Measurements from ENCODE around the gene HBD.
"Not testable (repeated sequence)": the region's sequence is repeated elsewhere in the genome, so short reads cannot be mapped to it uniquely, and the experiment has no call there.

Gene HBD

DNA sequence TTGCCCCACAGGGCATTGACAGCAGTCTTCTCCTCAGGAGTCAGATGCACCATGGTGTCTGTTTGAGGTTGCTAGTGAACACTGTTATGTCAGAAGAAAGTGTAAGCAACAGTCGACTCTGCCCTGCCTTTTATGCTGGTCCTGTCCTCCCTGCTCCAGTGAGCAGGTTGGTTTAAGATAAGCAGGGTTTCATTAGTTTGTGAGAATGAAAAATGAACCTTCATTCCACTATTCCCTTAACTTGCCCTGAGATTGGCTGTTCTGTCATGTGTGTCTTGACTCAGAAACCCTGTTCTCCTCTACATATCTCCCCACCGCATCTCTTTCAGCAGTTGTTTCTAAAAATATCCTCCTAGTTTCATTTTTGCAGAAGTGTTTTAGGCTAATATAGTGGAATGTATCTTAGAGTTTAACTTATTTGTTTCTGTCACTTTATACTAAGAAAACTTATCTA is at the start of gene HBD:
Gene HBD (minus strand): TSS at position 103 of the 454 bp plus-strand sequence. CDS start 50 bp downstream, at position 53.
- no peak for DNase-seq

DNA sequence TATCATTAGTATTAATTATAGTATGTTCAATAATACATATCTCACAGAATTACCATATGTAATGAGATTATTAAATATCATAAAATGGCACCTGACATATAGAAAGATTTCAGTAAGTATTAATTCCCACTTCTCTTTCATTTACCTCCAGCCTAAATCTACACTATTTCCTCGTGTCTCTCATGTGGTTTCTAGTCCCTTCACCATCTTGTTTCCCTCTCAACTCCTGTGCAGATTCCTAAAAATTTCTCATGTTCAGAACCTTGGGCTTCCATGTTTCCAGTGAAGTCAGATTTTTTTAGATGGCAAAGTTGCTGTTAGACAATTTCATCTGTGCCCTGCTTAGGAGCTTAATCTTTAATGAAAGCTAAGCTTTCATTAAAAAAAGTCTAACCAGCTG is 49.6 kb upstream of the HBD start:
- no peak for DNase-seq

DNA sequence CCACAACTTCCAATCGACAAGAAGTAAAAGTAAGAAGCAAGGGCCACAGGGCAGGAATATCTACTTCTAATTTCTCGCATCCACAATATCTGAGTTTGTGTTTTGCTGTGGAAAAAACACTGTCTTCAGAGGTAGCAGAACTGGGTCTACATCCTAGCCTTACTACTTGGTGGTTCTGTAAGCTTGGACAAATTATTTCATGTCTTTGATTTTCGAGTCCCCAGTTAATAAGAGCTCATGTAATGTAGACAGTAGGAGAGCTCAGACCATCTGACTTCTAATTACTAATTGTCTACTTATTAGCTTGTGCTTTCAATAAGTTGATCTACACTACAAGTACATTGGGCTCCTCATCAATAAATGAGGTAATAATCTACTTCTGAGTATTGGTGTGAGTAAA is 48.8 kb upstream of the HBD start:
- DNase-seq: no peak

DNA sequence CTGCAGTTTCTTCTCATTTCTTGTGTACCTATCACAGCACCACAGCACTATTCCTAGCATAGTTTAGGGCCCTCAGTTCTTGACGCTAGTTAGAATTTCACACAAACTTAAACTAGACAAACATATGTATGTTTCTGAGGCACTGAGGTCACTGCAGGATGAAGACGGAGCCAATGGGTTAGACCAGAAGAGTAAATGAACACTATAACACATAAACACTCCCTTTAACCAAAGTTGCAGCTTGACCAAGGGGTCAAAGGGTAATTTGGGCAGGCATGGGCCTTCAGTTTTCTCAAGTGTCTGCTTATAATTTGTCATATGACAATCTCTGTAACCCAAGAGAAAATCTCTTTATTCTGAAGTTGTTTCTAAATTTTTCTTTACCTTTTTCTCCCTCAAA is 48.3 kb upstream of the HBD start:
- DNase-seq: no peak

DNA sequence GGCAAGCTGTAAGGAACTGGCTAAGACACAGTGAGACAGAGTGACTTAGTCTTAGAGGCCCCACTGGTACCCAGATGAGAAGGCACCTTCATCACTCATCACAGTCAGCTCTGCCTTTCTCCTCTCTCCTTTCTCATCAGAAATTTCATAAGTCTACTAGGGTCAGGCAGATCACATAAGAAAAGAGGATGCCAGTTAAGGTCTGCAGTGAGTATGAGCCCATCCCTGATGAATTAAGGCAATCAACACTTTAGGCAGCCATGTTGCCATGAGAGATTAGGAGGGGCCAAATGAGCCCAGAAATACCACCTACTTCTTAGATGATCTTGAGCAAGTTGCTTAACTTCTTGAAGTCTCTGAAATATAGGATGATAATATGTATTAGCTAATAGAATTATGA is 47.3 kb upstream of the HBD start:
- no peak for DNase-seq

DNA sequence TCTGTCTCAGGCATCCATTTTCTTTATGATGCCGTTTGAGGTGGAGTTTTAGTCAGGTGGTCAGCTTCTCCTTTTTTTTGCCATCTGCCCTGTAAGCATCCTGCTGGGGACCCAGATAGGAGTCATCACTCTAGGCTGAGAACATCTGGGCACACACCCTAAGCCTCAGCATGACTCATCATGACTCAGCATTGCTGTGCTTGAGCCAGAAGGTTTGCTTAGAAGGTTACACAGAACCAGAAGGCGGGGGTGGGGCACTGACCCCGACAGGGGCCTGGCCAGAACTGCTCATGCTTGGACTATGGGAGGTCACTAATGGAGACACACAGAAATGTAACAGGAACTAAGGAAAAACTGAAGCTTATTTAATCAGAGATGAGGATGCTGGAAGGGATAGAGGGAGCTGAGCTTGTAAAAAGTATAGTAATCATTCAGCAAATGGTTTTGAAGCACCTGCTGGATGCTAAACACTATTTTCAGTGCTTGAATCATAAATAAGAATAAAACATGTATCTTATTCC is 46.4 kb upstream of the HBD start:
- peak; percentile 40 for DNase-seq

DNA sequence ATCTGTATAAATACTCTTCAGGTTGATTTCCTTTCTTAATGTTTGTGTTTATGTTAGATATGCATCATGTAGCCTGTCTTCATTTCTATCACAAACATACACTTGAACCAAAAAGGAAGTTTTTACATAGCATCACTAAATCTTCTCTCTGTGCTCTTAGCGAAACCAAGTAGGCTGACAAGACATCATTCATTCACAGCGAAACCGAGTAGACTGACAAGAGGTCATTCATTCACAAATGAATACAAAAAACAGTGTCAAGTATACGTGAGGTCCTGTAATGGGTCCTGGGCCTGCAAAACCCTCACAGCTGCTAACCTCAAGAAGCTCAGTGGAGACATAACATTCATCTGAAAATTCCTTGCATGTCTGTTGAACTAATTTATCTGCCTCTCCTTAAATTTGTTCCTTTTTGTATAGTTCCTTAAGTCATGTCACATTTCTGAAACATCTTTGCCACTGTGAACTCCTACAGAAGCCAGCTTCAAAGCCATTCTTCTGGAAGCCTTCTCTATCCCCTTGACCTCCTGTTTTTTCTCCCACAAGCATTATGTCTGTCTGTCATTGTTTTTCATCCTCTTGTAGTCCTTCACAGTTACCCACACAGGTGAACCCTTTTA is 45.3 kb upstream of the HBD start:
- DNase-seq: no peak

DNA sequence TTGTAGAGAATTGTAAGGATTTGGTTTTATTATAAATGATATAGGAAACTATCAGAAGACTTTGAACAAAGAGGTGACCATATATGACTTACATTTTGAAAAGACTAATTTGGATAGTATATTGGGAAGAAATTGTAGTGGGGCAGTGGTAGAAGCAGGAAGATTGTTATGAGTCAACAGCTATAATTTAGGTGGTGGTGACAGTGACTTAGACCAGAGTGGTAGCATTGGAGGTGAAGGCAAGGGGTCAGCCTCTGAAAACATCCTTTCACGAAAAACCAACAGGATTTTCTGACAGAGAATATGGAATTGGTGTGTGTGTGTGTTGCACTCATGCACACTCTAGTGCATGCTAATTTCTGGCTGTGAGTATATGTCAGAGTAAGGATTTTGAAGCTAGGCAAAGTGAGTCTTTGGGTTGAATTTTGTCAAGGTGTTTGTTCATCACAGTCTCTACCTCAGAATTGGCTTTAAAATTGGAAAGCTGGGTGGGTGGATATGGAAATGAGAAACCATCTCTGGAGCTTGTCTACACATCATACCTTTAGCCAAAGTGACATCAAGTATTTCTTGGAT is 43.6 kb upstream of the HBD start:
- DNase-seq: no peak

DNA sequence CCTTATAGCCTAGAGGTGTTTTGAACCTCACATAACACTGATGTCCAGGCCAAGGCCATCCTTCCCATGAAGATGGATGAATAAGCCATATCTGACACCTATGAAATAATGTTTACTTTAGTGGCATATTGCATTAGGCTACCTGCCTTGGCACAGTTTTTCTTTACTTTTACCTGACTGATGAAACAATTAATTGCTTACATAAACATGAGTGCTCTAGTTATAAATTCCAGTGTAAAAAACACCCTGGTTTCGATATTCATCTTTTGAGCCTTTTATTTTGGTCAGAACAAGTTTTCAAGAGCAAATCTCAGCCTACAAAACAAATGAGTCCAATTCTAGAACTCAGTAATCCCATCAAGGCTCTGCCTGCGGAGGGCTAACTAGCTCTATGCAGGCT is 42.4 kb upstream of the HBD start:
- no peak for DNase-seq

DNA sequence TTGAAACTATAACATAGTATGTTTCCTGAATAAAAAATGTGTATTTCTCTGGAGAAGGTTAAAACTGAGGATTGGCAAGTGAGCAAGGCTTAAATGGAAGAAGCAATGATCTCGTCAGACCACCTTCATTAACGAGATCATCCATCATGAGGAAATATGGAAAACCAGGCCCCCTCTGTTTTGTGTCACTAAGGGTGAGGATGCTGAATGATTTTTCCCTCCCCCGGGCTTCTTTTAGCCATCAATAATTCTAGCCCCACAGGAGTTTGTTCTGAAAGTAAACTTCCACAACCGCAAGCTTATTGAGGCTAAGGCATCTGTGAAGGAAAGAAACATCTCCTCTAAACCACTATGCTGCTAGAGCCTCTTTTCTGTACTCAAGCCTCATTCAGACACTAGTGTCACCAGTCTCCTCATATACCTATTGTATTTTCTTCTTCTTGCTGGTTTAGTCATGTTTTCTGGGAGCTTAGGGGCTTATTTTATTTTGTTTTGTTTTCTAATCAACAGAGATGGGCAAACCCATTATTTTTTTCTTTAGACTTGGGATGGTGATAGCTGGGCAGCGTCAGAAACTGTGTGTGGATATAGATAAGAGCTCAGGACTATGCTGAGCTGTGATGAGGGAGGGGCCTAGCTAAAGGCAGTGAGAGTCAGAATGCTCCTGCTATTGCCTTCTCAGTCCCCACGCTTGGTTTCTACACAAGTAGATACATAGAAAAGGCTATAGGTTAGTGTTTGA is 41.3 kb upstream of the HBD start:
- no peak for DNase-seq

DNA sequence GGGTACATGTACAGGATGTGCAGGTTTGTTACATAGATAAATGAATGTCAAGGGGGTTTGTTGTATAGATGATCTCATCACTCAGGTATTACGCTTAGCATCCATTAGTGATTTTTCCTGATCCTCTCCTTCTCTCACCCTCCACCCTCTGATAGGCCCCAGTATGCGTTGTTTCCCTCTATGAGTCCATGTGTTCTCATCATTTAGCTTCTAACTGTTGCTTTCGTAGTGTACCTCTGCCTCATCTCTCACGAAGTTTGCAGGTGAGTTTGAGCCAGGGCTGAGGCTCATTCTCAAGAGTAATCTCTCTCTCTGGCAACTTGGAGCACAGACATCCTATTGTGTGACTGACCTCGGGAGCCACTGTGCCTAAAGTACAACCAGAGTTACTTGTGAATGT is 40.1 kb upstream of the HBD start:
- DNase-seq: no peak

DNA sequence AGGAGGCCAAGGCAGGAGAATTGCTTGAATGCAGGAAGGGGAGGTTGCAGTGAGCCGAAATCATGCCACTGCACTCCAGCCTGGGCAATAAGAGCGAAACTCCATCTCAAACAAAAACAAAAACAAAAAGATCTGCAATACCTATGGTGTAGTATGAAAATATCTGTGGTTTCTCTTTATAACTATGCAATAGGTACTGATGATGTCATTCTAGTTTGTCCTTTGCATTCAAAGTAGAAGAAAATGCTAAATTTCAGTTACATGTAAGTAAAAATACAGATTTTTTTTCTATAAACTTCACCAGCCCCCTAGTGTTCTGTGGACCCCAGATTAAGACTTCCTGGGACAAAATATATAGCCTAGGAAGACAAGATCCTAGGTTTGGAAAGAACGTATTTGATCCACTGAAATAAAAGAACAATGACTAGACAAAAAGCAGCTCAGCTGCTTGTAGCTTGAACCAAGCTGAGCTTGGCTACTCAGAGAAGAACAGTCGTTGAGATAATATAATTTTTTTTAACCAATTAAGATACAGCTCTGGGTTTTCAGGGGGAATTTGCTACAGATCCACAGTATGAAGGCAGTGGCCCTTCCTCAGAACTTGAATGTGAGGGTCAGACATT is 38.2 kb upstream of the HBD start:
- DNase-seq: no peak

DNA sequence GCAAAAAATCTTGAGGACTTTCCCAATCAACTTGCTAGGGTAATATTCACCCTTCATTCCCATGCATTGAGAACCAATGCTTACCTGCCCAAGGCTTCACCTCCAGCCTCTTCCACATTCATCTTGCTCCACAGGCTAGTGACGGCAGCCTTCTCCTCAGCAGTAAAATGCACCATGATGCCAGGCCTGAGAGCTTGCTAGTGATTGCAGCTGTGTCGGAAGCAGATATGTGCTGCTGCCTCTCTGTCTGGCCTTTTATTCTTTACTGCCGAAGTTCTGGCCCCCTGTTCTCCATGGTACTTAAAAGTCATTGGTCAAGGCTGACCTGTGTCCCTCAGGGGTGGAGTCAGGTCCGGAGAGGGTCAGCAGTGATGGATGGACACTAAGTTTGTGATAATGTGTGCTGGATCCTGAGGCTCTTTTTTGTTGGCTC is 35.4 kb upstream of the HBD start, which contains the start of gene HBE1:
Gene HBE1 (minus strand): TSS at position 231 of the 433 bp plus-strand sequence. CDS start 55 bp downstream, at position 176.
- no peak for DNase-seq

DNA sequence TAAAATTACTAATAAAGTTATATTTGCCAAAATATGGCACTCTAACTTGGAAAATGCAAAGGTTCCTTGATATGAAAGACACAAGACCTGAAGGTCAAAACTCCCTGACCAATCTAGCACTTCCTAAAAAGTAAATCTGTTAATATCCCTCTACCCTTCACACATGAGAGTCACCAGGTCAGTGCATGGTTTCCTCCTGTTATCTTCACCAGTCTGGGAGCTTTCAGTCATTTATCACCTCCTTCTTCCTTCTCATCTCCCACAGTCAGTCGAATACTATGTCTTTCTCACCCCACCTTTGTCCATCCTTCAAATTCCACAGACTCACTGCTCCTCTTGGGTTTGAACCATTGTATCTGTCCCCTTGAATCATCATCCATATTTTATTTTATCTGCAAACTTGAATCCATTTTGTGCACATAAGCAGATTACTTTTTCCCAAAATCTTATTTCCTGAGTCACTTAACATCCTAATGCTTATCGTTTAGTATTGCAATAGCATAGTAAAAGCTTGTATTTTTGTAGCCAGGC is 32.8 kb upstream of the HBD start:
- no peak for DNase-seq

DNA sequence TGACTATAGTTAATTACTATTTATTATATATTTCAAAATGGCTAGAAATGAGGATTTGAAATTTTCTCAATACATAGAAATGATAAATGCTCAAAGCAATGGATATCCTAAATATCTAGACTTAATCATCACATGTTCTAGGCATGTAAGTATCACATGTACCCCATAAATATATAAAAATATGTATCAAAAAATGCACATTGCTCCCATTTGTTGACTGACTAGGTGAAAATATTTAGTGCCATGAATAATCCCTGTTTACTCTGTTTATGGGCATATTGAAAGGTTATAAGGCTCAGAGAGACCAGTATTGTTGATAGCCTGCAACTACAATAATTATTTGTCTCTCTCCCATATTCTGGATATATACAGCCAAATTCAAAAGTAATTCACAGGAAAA is 32.3 kb upstream of the HBD start:
- DNase-seq: no peak

DNA sequence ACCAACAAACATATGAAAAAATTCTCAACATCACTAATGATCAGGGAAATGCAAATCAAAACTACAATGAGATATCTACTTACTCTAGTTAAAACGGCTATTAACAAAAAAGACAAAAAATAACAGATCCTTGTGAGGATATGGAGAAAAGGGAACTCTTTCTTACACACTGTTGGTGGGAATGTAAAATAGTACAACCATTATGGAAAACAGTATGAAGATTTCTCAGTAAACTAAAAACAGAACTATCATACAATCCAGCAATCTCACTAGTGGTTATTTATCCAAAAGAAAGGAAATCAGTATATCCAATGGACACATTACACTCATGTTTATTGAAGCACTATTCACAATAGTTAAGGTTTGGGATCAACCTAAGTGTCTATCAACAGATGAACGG is 31.5 kb upstream of the HBD start:
- no peak for DNase-seq

DNA sequence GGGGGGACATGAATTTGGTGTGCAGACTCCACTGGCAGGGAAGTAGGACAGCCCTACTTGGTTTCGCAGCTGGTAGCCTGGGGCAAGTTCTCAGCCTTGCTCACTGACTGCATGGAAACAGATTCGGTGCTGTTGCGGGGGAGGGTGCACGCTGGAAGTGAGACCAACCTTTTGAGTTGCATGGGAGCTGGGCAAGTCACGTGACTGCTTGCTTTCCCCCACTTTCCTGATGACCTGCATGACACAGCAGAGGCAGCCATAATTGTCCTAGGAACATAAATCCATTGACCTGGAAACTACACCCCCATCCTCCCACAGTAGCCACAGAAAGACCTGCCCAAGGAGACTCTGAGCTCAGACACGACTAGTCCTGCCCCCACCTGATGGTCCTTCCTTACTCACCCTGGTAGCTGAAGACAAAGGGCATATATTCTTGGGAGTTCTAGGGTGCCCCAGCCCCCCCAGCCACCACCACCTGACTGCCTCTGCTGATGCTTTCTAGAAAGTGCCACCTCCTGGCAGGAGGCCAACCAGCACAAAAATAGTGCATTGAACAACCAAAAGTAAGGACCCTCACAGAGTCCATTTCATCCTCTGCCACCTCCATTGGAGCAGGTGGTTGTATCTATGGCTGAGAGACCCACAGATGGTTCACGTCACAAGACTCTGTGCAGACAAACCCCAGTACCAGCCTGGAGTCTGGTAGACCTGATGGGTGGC is 24.4 kb upstream of the HBD start:
- no peak for DNase-seq

DNA sequence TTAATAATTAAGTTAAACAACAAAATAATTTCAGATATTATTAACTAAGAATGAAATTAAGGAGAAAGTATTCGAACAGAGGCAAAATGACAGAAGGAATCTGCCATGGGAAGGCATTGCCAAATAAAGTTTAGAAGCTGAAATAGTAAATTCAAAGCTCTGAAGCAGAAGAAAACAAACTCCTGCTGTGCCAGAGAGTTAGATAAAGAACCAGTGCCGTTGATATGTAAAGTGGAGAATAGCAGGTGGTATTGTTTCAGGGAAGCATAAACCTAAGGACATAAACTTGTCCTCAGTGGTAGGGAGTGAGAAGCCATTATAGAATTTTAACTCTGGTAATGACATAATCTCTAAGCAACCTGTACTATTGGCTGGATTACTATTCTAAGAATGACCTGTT is 23.0 kb upstream of the HBD start:
- DNase-seq: no peak

DNA sequence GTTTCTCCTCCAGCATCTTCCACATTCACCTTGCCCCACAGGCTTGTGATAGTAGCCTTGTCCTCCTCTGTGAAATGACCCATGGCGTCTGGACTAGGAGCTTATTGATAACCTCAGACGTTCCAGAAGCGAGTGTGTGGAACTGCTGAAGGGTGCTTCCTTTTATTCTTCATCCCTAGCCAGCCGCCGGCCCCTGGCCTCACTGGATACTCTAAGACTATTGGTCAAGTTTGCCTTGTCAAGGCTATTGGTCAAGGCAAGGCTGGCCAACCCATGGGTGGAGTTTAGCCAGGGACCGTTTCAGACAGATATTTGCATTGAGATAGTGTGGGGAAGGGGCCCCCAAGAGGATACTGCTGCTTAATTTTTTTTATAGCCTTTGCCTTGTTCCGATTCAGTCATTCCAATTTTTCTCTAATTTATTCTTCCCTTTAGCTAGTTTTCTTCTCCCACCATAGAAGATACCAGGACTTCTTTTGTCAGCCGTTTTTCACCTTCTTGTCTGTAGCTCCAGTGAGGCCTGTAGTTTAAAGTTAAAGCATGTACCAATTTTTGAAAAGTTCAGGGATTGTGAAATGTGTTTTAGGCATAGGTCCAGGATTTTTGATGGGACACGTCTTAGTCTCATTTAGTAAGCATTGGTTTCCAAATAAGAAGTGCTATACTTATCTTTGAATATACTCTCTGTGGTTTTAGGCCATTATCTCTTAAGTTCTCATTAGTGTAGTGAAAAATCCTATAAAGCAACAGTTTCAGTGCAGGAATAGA is 20.5 kb upstream of the HBD start, which contains the start of gene HBG2:
Gene HBG2 (minus strand): TSS at position 136 of the 768 bp plus-strand sequence. CDS start 53 bp downstream, at position 83.
- not testable (repeated sequence) for DNase-seq

DNA sequence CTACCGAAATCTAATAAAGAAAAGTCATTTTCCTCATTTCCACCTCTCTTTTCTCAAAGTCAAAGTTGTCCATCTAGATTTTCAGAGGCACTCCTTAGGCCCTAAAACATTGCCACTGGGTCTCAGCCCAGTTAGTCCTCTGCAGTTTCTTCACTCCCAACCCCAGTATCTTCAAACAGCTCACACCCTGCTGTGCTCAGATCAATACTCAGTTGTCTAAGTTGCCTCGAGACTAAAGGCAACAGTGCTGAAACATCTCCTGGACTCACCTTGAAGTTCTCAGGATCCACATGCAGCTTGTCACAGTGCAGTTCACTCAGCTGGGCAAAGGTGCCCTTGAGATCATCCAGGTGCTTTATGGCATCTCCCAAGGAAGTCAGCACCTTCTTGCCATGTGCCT is 19.7 kb upstream of the HBD start:
- not testable (repeated sequence) for DNase-seq

DNA sequence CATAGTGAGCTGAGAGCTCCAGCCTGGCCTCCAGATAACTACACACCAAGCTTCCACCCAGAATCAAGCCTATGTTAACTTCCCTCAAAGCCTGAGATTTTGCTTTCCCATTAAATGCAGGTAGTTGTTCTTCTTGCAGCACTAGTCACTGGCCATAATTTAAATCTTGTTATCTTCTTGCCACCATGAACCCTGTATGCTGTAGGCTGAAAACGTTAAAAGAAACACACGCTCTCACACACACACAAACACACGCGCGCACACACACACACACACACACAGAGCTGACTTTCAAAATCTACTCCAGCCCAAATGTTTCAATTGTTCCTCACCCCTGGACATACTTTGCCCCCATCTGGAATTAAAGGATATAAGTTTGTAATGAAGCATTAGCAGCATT is 19.2 kb upstream of the HBD start:
- not testable (repeated sequence) for DNase-seq

DNA sequence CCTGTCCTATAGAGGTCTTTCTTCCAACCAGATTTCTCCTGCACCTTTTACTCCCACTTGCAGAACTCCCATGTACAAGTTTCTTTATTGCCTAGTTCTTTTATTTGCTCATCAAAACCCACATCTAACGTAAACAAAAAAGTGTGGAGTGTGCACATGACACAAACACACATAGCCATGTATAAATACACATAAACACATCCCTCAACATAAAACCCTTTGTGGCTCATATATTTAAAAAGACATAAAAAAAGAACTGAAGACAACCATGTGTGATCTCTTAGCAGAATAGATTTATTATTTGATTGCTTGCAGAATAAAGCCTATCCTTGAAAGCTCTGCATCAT is 18.6 kb upstream of the HBD start:
- no peak for DNase-seq

All from activated CD4-positive, alpha-beta T cell treated with anti-CD3 and anti-CD28 coated beads for 48 hours (primary cell).